GM10248 (cell line): ENCODE measurements around the gene LRRC8D.

Experiments
- CTCF ChIA-PET: fragments of 300-600 bp; sonication (Branson Sonifier 250); formaldehyde crosslinking; extraction: SDS; loops from one replicate; lab custom pipeline; 2021; ENCODE audit warnings: antibody characterized with exemption; lab: Yijun Ruan, JAX
- POLR2A ChIA-PET: fragments of 350-650 bp; sonication (Branson Sonifier 250); formaldehyde crosslinking; extraction: SDS; loops from one replicate; lab custom pipeline; 2020; ENCODE audit warnings: antibody characterized with exemption; lab: Yijun Ruan, JAX
- DNase-seq: peaks from one replicate; pipeline ENCODE4 v3.0.0; 2012; ENCODE audit errors: extremely low spot score
- TF ChIP-seq, protein P1 (sequence below): IDR thresholded peaks from 2 replicates; pipeline ENCODE4 v1.5.1; 2012; ENCODE audit warnings: mild to moderate bottlenecking, low read depth; ENCODE audit errors: extremely low read depth, missing control alignments, control extremely low read depth

The LRRC8D gene

DNA sequence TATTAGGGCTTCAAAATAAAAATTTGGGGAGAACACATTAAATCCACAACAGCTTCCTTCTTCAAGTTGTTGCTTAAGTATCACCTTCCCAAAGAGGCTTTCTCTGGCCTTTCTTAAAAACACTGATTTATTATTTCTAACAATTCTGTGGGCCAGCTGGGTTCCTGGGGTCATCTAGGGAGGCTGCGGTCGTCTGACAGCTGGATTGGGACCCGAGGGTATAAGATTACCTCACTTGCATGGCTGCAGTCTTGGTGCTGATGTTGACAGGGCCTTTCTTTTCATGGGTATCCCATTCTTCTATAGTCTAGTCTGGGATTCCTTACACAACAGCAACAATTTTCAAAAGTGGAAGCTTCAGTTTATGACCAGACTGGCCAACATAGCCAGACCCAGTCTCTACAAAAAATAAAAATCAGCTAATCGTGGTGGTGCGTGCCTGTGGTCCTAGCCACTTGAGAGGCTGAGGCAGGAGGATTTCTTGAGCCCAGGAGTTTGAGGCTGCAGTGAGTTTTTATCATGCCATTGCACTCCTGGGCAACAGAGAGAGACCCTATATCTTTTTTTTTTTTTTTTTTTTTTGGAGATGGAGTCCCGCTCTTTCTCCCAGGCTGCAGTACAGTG is 128.0 kb downstream of the LRRC8D start:
- POLR2A ChIA-PET, result no interaction called here
- TF ChIP-seq, protein P1, sequence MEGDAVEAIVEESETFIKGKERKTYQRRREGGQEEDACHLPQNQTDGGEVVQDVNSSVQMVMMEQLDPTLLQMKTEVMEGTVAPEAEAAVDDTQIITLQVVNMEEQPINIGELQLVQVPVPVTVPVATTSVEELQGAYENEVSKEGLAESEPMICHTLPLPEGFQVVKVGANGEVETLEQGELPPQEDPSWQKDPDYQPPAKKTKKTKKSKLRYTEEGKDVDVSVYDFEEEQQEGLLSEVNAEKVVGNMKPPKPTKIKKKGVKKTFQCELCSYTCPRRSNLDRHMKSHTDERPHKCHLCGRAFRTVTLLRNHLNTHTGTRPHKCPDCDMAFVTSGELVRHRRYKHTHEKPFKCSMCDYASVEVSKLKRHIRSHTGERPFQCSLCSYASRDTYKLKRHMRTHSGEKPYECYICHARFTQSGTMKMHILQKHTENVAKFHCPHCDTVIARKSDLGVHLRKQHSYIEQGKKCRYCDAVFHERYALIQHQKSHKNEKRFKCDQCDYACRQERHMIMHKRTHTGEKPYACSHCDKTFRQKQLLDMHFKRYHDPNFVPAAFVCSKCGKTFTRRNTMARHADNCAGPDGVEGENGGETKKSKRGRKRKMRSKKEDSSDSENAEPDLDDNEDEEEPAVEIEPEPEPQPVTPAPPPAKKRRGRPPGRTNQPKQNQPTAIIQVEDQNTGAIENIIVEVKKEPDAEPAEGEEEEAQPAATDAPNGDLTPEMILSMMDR, result no peak
- CTCF ChIA-PET, result interaction anchor here (1.2 to 1.6 kb wide), 3 partner anchors 9 to 186 kb away, joined by 3 to 6 read pairs (median 5); no protein-coding TSS in a partner anchor
- DNase-seq, result no peak

- POLR2A ChIA-PET, result interaction anchor here (0.6 kb wide), 1 partner anchor 130 kb away, joined by 4 read pairs; no protein-coding TSS in a partner anchor
- TF ChIP-seq, protein P1, result no peak
- CTCF ChIA-PET, result interaction anchor here (1.6 to 2.0 kb wide), 2 partner anchors 13 to 145 kb away, joined by 3 to 4 read pairs; no protein-coding TSS in a partner anchor
- DNase-seq, result no peak
These were observed 129.3 kb downstream of the LRRC8D start for GRCh38 chr1:89949991-89950624.

- CTCF ChIA-PET, result interaction anchor here (1.6 to 2.0 kb wide), 2 partner anchors 12 to 146 kb away, joined by 3 to 4 read pairs; no protein-coding TSS in a partner anchor
- TF ChIP-seq, protein P1, result no peak
- DNase-seq, result no peak
- POLR2A ChIA-PET, result interaction anchor here (0.6 kb wide), 2 partner anchors 129 to 417 kb away, joined by 4 read pairs; no protein-coding TSS in a partner anchor
These were observed 129.9 kb downstream of the LRRC8D start for GRCh38 chr1:89950703-89951102.

GRCh38 chr1:89951766-89952604 is 131.2 kb downstream of the LRRC8D start:
- ChIA-PET POLR2A (no interaction called here), CTCF (interaction anchor here (1.0 to 2.0 kb wide), 2 partner anchors 11 to 32 kb away, joined by 3 to 4 read pairs; no protein-coding TSS in a partner anchor)

GRCh38 chr1:89952605-89953130 is 131.8 kb downstream of the LRRC8D start:
- POLR2A ChIA-PET, result no interaction called here
- no peak for DNase-seq

More at GRCh38 chr1:89951766-89952604, 131.2 kb downstream of the LRRC8D start:
- TF ChIP-seq, protein P1, result no peak
- no peak for DNase-seq

More at GRCh38 chr1:89952605-89953130, 131.8 kb downstream of the LRRC8D start:
- TF ChIP-seq, protein P1, result no peak
- CTCF ChIA-PET, result interaction anchor here (1.0 kb wide), 1 partner anchor 33 kb away, joined by 3 read pairs; no protein-coding TSS in a partner anchor
